GM19023 (cell line): ENCODE data around the gene STK10.
"Not testable (repeated sequence)": the region's sequence is repeated elsewhere in the genome, so short reads cannot be mapped to it uniquely, and the experiment has no call there.

Experiments used
- ATAC-seq: cut with Tn5 transposase; IDR thresholded peaks from one replicate; pipeline ENCODE4 v1.9.1; 2021; ENCODE audit warnings: mild to moderate bottlenecking, moderate library complexity; ENCODE audit not compliant: unreplicated experiment

Gene STK10

DNA sequence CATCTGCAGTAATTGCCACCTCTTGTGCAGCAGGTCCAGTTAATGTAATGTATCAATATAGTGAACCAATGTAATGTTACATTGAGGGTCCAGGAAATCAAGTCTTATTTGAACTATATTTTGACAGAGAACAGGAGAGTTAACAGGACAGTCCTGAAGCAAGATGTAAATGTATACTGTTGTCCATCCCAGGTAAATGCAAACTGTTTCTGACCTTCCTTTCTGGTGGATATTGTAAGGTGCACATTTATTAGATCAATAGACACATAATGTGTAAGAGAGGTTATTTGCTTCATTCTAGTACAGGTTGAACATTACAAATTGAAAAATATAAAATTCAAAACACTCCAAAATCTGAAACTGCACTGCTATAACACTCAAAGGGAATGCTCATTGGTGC lies 158.1 kb downstream of the STK10 start:
- ATAC-seq = no peak

DNA sequence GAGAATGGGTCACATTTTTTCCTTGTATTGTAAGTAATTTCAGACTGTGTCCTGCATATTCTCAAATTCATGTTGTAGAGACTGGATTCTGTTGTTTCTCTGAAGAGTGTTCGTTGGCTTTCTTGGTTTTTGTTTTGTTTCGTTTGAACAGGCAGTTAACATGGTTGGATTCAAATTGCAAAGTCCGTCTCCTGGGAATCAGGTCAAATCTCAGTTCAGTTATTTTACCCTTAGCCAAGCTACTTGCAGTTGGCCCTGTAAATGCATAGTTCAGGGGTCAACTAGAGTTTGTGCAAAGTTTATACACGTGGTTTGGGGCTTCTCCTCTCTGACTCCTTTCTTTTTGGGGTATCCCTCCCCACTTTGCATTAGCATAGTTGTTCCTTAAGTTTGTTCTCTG lies 159.9 kb downstream of the STK10 start:
- ATAC-seq = no peak

- ATAC-seq = not testable (repeated sequence)
Observed at GRCh38 chr5:172020110-172020786, 167.8 kb downstream of the STK10 start.

- no peak for ATAC-seq
Observed at GRCh38 chr5:172015346-172015745, 172.7 kb downstream of the STK10 start.

DNA sequence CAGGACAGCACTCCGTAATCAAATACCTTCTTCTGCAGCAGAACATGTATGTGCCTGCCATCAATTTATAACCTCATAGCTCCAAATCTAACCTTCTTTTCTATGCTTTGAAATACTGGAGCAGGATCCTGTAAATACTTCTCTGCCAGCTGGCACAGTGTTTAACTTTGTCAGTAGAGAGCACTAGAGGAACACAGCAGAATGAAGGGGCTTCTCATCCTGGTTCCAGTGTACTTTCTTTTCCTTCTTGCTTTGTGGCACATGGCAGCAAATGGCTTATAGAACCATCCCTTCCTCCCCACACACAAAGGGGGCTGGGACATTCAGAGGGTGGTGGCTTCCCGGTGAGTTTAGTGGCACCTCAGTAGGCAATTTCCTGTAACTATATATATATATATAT lies 177.7 kb downstream of the STK10 start:
- no peak for ATAC-seq

- no peak for ATAC-seq
Observed at GRCh38 chr5:172009536-172010270, 178.3 kb downstream of the STK10 start.

GRCh38 chr5:172008689-172009141 lies 179.3 kb downstream of the STK10 start:
- no peak for ATAC-seq

GRCh38 chr5:172008111-172008455 lies 179.9 kb downstream of the STK10 start:
- no peak for ATAC-seq

GRCh38 chr5:172007175-172008110 lies 180.6 kb downstream of the STK10 start:
- peak; percentile 0 for ATAC-seq

- ATAC-seq = peak; percentile 82
Observed at GRCh38 chr5:172006321-172007174, 181.5 kb downstream of the STK10 start, which contains the start of gene FBXW11. FBXW11 (minus strand) TSS chr5:172006638; CDS start chr5:172006502, 136 bp downstream.

DNA sequence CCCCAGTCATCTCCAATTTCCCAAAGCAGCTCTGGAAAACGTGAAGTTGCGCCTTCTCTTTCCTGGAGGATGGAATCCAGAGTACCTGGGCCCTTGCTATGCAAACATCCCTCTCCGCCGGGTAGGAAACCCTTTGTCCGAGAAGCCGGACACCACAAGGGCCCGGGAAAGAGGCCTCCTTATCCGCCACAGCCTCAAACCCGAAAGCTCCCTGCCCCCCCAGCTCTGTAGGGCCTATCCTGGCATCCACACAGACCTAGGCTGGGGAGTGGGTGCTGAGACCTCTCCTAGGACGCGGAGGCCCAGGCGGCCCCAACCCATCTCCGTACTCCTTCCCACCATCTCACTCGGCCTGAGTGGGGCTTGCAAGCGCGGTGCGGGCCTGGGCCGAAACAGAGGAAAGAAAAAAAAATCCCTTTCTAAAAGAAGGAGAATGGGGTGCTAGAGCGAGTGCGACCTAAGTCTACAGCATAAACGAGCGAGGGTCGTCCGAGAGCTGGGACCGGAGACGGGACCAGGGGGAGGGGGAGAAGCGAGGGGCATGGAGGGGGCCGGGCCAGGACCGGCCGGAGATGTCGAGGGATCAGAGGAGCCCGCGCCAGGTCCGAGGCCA lies 182.2 kb downstream of the STK10 start:
- ATAC-seq = peak; percentile 1

DNA sequence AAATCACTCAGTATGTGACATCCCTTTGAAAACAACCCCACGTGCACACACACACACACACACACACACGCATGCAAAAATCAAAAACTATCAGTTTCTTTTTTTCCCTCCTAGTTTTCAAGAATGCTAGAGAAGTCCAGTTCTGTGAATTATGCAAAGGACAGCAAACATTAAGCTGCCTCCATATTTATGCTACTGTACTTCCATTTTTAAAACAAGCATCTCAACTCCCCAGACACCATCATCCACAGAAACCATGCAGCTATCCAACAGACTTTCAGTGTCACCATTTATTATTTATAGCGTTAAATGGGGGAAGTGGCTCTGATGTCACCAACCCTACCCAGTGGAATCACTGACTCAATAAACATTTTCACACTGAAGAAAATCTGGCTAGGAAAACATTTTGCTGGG lies 183.2 kb downstream of the STK10 start:
- no peak for ATAC-seq

DNA sequence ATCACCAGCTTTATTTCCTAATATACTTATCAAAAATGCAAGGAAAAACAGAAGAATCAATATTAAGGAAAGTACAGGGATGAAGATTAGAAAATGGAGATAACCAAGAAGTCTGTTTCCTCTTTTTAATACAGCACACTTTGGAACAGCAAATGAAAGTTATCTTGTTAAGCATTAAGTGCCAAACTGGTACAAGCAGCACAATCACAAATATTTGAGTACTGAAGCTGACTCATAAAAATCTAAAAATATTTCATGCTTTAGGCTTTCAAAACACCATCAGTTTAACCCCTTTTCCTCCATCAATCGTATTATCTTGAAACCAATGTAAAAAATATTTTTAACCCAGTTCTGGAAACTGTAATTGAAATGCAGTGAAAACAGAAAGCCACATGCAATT lies 184.3 kb downstream of the STK10 start:
- no peak for ATAC-seq

DNA sequence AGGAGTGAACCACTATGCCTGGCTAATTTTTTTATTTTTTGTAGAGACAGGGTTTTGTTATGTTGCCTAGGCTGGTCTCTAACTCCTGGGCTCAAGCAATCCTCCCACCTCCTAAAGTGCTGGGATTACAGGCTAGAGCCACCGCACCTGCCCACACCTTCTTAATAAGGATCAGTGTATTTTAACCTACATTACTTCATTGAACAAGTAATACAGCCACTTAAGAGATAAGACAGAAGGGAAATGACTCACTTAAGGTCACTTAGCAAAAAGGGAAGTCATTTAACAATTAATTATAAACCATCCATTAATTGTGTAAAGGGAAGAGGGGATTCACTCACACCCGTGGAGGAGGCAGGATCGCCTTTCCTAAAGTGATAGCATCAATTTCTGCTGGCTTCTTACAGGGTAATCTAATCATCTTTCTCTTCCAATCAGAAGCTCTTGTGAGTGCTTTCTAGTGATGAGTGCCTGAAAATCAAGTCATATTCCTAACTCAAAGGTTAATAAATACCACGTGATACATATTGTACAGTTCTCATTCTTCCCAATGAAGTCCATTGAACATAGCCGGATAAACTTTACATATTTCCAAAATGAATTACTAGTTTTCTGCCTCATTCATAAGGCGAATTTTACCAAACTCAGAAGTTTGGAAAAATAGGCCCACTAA lies 185.0 kb downstream of the STK10 start:
- ATAC-seq = no peak

GRCh38 chr5:172002310-172002709 lies 185.7 kb downstream of the STK10 start:
- no peak for ATAC-seq

GRCh38 chr5:171999877-172000276 lies 188.1 kb downstream of the STK10 start:
- ATAC-seq = no peak

- ATAC-seq = no peak
Observed at GRCh38 chr5:171999100-171999499, 188.9 kb downstream of the STK10 start.

DNA sequence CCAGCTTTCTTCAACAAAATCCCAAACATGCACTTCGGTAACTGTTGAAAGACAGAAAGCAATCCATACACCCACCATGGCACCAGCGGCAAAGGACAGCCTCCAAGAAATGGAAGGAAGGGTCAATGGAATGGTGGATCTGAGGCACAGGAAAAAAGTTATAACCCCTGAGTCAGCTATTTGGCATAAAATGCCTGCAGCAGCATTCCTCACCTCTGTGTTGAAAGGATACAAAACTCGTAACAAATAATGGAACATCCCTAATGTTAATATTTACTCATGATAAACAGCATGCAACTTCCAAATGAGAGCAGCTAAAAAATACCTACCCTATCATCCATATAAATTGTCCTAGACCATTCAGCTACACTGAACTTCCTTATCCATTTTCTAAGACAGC lies 191.0 kb downstream of the STK10 start:
- ATAC-seq = no peak

DNA sequence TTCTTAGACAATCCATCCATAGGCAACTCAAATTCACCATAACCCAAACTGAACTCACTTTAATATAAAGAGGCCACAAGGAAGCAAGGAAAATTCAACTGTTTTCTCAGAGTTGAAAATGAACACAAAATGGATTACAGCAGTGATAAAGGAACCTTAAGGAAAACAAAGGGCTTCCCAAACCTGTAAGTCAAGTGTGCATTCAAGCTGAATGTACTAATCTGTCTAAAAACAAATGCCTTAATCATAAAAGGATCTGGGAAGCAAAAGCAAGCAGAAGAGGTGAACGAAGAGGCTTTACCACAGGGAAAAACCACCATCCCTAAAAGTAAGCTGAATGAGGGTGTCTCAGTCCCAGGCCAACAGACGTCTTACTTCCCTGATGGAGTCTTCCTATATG lies 195.2 kb downstream of the STK10 start:
- ATAC-seq = no peak
